Coronary artery (tissue), 2 donors: ENCODE measurements around the gene TEX29.
A peak's percentile ranks its signal among the peaks of the same experiment; 100 is the strongest.

Experiments used
- DNase-seq: peaks from one replicate; pipeline ENCODE4 v3.0.0-alpha.2; 2017; ENCODE audit warnings: low spot score
- H3K27ac ChIP-seq, 2 donors: fragments of 200-600 bp; sonication (generic); one replicate each; pipeline ENCODE4 v1.5.1; 2016 to 2019
- H3K4me3 ChIP-seq: fragments of 200-600 bp; sonication (generic); 2 replicates; pipeline ENCODE4 v1.5.1; 2016; ENCODE audit warnings: mild to moderate bottlenecking, moderate library complexity
- TF ChIP-seq, protein P1 (sequence below): fragments of 200-600 bp; sonication (generic); IDR thresholded peaks from one replicate; pipeline ENCODE4 v1.5.1; 2019; ENCODE audit warnings: antibody characterized with exemption

TEX29 gene

DNA sequence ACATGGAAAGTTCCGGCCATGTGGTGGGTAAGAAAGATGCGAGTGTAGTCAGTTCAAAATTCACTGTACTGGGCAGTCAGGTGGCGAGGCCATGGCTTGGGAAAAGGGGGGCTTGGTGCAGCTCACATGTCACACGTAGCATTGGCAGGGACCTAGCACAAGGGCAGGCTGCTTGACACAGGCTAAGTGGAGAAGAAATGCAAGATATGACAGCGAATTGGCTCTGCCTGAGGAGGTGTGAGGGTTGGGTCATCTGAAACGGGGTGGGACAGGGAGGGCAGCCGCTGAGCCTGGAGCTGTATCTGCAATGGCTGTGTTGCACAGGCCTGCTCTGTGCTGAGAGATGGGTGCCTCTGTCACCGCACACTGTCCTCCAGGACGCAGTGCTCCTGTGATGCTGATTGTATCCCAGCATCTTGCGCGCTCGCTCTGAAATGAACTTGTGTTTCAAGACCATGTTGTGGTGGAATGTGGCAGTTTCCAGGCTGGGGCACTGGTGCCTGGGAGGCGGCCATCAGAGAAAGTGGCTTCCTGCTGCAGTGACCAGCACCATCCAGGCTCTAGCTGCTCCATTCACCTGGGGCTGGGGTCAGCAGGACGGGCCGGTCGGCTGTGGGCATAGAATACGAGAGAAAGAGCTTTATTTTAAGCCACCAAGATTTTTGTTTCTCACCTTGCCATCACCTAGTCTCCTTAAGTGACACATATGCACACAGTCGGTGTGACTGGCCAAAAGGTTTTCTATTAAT, 70.3 kb downstream of the TEX29 start:
- Histone ChIP-seq H3K27ac (no peak overlapping the region), H3K4me3 (no peak overlapping the region)
- DNase-seq = peak; percentile 59
- TF ChIP-seq, protein P1, sequence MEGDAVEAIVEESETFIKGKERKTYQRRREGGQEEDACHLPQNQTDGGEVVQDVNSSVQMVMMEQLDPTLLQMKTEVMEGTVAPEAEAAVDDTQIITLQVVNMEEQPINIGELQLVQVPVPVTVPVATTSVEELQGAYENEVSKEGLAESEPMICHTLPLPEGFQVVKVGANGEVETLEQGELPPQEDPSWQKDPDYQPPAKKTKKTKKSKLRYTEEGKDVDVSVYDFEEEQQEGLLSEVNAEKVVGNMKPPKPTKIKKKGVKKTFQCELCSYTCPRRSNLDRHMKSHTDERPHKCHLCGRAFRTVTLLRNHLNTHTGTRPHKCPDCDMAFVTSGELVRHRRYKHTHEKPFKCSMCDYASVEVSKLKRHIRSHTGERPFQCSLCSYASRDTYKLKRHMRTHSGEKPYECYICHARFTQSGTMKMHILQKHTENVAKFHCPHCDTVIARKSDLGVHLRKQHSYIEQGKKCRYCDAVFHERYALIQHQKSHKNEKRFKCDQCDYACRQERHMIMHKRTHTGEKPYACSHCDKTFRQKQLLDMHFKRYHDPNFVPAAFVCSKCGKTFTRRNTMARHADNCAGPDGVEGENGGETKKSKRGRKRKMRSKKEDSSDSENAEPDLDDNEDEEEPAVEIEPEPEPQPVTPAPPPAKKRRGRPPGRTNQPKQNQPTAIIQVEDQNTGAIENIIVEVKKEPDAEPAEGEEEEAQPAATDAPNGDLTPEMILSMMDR = no peak

GRCh38 chr13:111392486-111392885, 72.0 kb downstream of the TEX29 start:
- H3K27ac ChIP-seq = no peak overlapping the region
- DNase-seq = peak; percentile 36
- TF ChIP-seq, protein P1 = no peak
- no peak overlapping the region for H3K4me3 ChIP-seq

DNA sequence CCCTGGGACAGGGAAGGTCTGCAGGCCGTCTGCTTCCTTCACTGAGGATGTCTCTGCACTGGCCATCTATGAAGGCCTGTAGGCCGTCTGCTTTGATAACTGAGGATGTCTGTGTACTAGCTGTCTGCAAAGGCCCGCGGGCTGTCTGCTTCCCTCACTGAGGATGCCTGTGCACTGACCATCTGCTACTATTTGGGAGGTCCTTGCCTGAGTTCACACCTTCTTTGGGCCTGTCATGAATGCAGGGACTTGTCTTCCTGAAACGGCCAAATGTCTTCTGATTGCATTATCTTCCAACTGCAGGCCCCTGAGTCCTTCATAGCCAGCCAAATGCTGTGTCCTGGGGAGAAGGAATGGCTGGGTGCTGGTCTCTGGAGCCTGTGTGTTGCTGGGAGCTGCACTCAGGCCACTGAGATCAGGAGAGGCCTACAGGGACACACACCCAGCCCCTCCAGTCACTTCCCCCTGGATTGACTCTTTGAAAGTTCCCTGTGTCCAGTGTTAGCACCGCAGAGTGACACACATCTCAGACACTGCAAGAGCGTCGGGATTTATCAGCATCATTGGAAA, 72.9 kb downstream of the TEX29 start:
- Histone ChIP-seq H3K4me3 (no peak overlapping the region), H3K27ac (no peak overlapping the region)
- peak; percentile 40 for DNase-seq
- TF ChIP-seq, protein P1 = no peak
